C4-2B (cell line): ENCODE measurements around the gene TEX13C.
"Not testable (repeated sequence)": the region's sequence is repeated elsewhere in the genome, so short reads cannot be mapped to it uniquely, and the experiment has no call there.

ENCODE experiments used
- H3K27ac ChIP-seq: fragments of 450-650 bp; 2 replicates; pipeline ENCODE4 v1.5.1; 2017
- CTCF ChIP-seq: fragments of 450-650 bp; conservative IDR thresholded peaks from 2 replicates; pipeline ENCODE4 v1.5.1; 2017; ENCODE audit warnings: mild to moderate bottlenecking
- ZFX ChIP-seq: fragments of 450-650 bp; IDR thresholded peaks from 2 replicates; pipeline ENCODE4 v1.6.1; 2017

TEX13C gene

GRCh38 chrX:125295337-125295736 lies 24.3 kb upstream of the TEX13C start:
- no peak overlapping the region for H3K27ac ChIP-seq
- TF ChIP-seq ZFX (no peak), CTCF (no peak)

GRCh38 chrX:125298871-125299270 lies 20.8 kb upstream of the TEX13C start:
- TF ChIP-seq ZFX (no peak), CTCF (no peak)
- no peak overlapping the region for H3K27ac ChIP-seq

- TF ChIP-seq CTCF (no peak), ZFX (no peak)
- H3K27ac ChIP-seq = no peak overlapping the region
These were observed 13.3 kb upstream of the TEX13C start for GRCh38 chrX:125306335-125306866.

GRCh38 chrX:125308653-125309052 lies 11.0 kb upstream of the TEX13C start:
- no peak for TF ChIP-seq CTCF
- TF ChIP-seq ZFX = no peak
- H3K27ac ChIP-seq = no peak overlapping the region

- not testable (repeated sequence) for H3K27ac ChIP-seq
These were observed 505 bp upstream of the TEX13C start for GRCh38 chrX:125319166-125319565.

GRCh38 chrX:125322431-125322830 lies 2.8 kb downstream of the TEX13C start:
- no peak overlapping the region for H3K27ac ChIP-seq
- TF ChIP-seq CTCF = no peak
- no peak for TF ChIP-seq ZFX

GRCh38 chrX:125326599-125326998 lies 6.9 kb downstream of the TEX13C start:
- TF ChIP-seq CTCF = no peak
- no peak for TF ChIP-seq ZFX
- no peak overlapping the region for H3K27ac ChIP-seq

- H3K27ac ChIP-seq = no peak overlapping the region
- TF ChIP-seq CTCF (no peak), ZFX (no peak)
These were observed 8.2 kb downstream of the TEX13C start for GRCh38 chrX:125327891-125328290.
